ENCODE measurements around the gene NUBP2. TPM values are rescaled to one million over a fixed set of nuclear protein-coding genes. Genes with fewer than 3 reads are reported as not detected.

NUBP2 gene
- total RNA-seq, 1 experiment from 2014 or later, result 69.4 TPM

GRCh38 chr16:1816396-1817275 lies 33.9 kb downstream of the NUBP2 start:
- H3K4me3 Mint-ChIP-seq, result no peak overlapping the region
- no peaks in the 10 kb centered on the region for H3K4me1 ChIP-seq (ENCODE audit: insufficient read depth, low read length)
- no peak overlapping the region for H2BK5ac ChIP-seq (ENCODE audit: insufficient read length, low read length)
- no peak for DNase-seq
- H2BK120ac ChIP-seq (ENCODE audit: low read depth, low read length, poor library complexity, severe bottlenecking), result no peak overlapping the region
- H3K27me3 Mint-ChIP-seq (ENCODE audit: low read depth), result no peaks in the 10 kb centered on the region; the same call in 1 of the 2 replicates
- no peak overlapping the region for H2BK15ac ChIP-seq (ENCODE audit: low read depth, low read length)
- no peak overlapping the region for H3K9ac ChIP-seq (ENCODE audit: extremely low read depth, insufficient read length, low read length)
- H3K79me2 ChIP-seq (ENCODE audit: insufficient read depth, low read length), result no peaks in the 10 kb centered on the region
- no peak overlapping the region for H3T11ph ChIP-seq (ENCODE audit: low read length)
- H3K18ac ChIP-seq (ENCODE audit: insufficient read length, low read depth, low read length), result no peak overlapping the region
- H2AK5ac ChIP-seq (ENCODE audit: insufficient read length, low read length), result no peak overlapping the region
- TF ChIP-seq CTCF (conservative IDR thresholded peaks at IDR 0.05), result no peak
- H3K23ac ChIP-seq (ENCODE audit: insufficient read length, low read depth, low read length), result no peak overlapping the region
- no peak overlapping the region for H4K8ac ChIP-seq (replicated peaks; ENCODE audit: insufficient read length, low read depth, low read length)
- H4K20me1 ChIP-seq (ENCODE audit: control insufficient read depth, insufficient read depth, insufficient read length), result no peaks in the 10 kb centered on the region
- no peak overlapping the region for H4K91ac ChIP-seq (ENCODE audit: insufficient read length, low read depth, low read length)
- no peak overlapping the region for H3K4ac ChIP-seq (ENCODE audit: low read depth, low read length)
- H3K27me3 ChIP-seq (ENCODE audit: insufficient read depth, low read length), result no peaks in the 10 kb centered on the region
- H3K4me2 ChIP-seq (ENCODE audit: insufficient read depth, insufficient read length, low read length), result no peak overlapping the region
- no peak overlapping the region for H3K27ac Mint-ChIP-seq
- WGBS (ENCODE audit: extremely low coverage, insufficient read length, low lambda C conversion rate), result no CpG with 5 or more reads among the region's 40 CpGs
- H3K36me3 Mint-ChIP-seq (ENCODE audit: insufficient read depth in 1 of 3, low read depth in 3 of 3), result peaks cover 4 to 17% (median 15%) of the 10 kb centered on the region in 3 experiments; a peak in 6 of 7 replicates
- H3K56ac ChIP-seq (ENCODE audit: insufficient read length, low read depth, low read length), result no peak overlapping the region
- H3K27ac ChIP-seq (ENCODE audit: insufficient read length, low read depth, low read length), result no peak overlapping the region
- H3K9me3 Mint-ChIP-seq, result no peaks in the 10 kb centered on the region
- H3K79me1 ChIP-seq (ENCODE audit: insufficient read depth, low read depth, low read length, poor library complexity, severe bottlenecking), result no peaks in the 10 kb centered on the region
- no peaks in the 10 kb centered on the region for H3K9me3 ChIP-seq (ENCODE audit: control insufficient read depth, low read depth, low read length)
- H3K4me1 Mint-ChIP-seq, result peaks cover 0 to 3% of the 10 kb centered on the region in 2 experiments; a peak in 2 of 4 replicates
- no peak overlapping the region for H2BK20ac ChIP-seq (ENCODE audit: low read depth, low read length, poor library complexity, severe bottlenecking)
- no peaks in the 10 kb centered on the region for H3K23me2 ChIP-seq (ENCODE audit: insufficient read length, low read depth, low read length, poor library complexity, severe bottlenecking)
- H4K5ac ChIP-seq (ENCODE audit: insufficient read length, low read depth, low read length), result no peak overlapping the region
- H3K14ac ChIP-seq (ENCODE audit: insufficient read depth, low read length), result no peak overlapping the region
- no peak overlapping the region for H2BK12ac ChIP-seq (ENCODE audit: insufficient read length, low read depth, low read length)
- no peak overlapping the region for H2AFZ ChIP-seq (ENCODE audit: low read length)

All from H9 (cell line).